ENCODE measurements around the gene CMBL.

Gene CMBL

GRCh38 chr5:10310066-10310779 is 2.5 kb upstream of the CMBL start:
- no peak for DNase-seq (ENCODE audit: low spot score)

- no peak for DNase-seq (ENCODE audit: low spot score)
Observed at GRCh38 chr5:10308844-10309243, 1.1 kb upstream of the CMBL start.

- DNase-seq (ENCODE audit: low spot score), result no peak
Observed at GRCh38 chr5:10306806-10307205, 896 bp downstream of the CMBL start.

GRCh38 chr5:10306114-10306513 is 1.6 kb downstream of the CMBL start:
- DNase-seq (ENCODE audit: low spot score), result no peak

- no peak for DNase-seq (ENCODE audit: low spot score)
Observed at GRCh38 chr5:10304932-10305331, 2.8 kb downstream of the CMBL start.

- no peak for DNase-seq (ENCODE audit: low spot score)
Observed at GRCh38 chr5:10303699-10304170, 4.0 kb downstream of the CMBL start.

GRCh38 chr5:10303201-10303600 is 4.5 kb downstream of the CMBL start:
- no peak for DNase-seq (ENCODE audit: low spot score)

- DNase-seq (ENCODE audit: low spot score), result no peak
Observed at GRCh38 chr5:10301842-10302610, 5.7 kb downstream of the CMBL start.

GRCh38 chr5:10301266-10301665 is 6.4 kb downstream of the CMBL start:
- DNase-seq (ENCODE audit: low spot score), result no peak

- no peak for DNase-seq (ENCODE audit: low spot score)
Observed at GRCh38 chr5:10300246-10300645, 7.5 kb downstream of the CMBL start.

GRCh38 chr5:10297646-10298204 is 10.0 kb downstream of the CMBL start:
- DNase-seq (ENCODE audit: low spot score), result no peak

GRCh38 chr5:10295619-10296326 is 11.9 kb downstream of the CMBL start:
- no peak for DNase-seq (ENCODE audit: low spot score)

- no peak for DNase-seq (ENCODE audit: low spot score)
Observed at GRCh38 chr5:10293907-10294662, 13.6 kb downstream of the CMBL start.

- no peak for DNase-seq (ENCODE audit: low spot score)
Observed at GRCh38 chr5:10291692-10292339, 15.9 kb downstream of the CMBL start.

GRCh38 chr5:10290438-10290837 is 17.3 kb downstream of the CMBL start:
- DNase-seq (ENCODE audit: low spot score), result no peak

- DNase-seq (ENCODE audit: low spot score), result no peak
Observed at GRCh38 chr5:10289991-10290390, 17.7 kb downstream of the CMBL start.

GRCh38 chr5:10289353-10289752 is 18.3 kb downstream of the CMBL start:
- no peak for DNase-seq (ENCODE audit: low spot score)

GRCh38 chr5:10288592-10289219 is 19.0 kb downstream of the CMBL start:
- no peak for DNase-seq (ENCODE audit: low spot score)

- DNase-seq (ENCODE audit: low spot score), result no peak
Observed at GRCh38 chr5:10286862-10287227, 20.9 kb downstream of the CMBL start.

GRCh38 chr5:10286162-10286861 is 21.4 kb downstream of the CMBL start:
- DNase-seq (ENCODE audit: low spot score), result no peak

Measured in CD4-positive, alpha-beta T cell treated with Interleukin-15 for 4 hours (primary cell).